ENCODE measurements around the gene ZMYND19.
"Not testable (repeated sequence)": the region's sequence is repeated elsewhere in the genome, so short reads cannot be mapped to it uniquely, and the experiment has no call there.

Gene ZMYND19

GRCh38 chr9:137631345-137632229 is 41.3 kb upstream of the ZMYND19 start:
- no peak for DNase-seq (ENCODE audit: low spot score)
- in situ Hi-C loops (cut with MboI; ENCODE audit: low sequenced_read_pairs, unreplicated experiment) = no loop called here
- no peak for TF ChIP-seq CTCF (IDR thresholded peaks at IDR 0.05; ENCODE audit: borderline replicate concordance, control extremely low read depth, extremely low read depth, insufficient read depth, missing control alignments)

GRCh38 chr9:137630679-137631078 is 40.4 kb upstream of the ZMYND19 start:
- no peak for DNase-seq (ENCODE audit: low spot score)
- TF ChIP-seq CTCF (IDR thresholded peaks at IDR 0.05; ENCODE audit: borderline replicate concordance, control extremely low read depth, extremely low read depth, insufficient read depth, missing control alignments) = no peak
- in situ Hi-C loops (cut with MboI; ENCODE audit: low sequenced_read_pairs, unreplicated experiment) = no loop called here

GRCh38 chr9:137630126-137630525 is 39.8 kb upstream of the ZMYND19 start:
- in situ Hi-C loops (cut with MboI; ENCODE audit: low sequenced_read_pairs, unreplicated experiment) = no loop called here
- DNase-seq (ENCODE audit: low spot score) = no peak
- TF ChIP-seq CTCF (IDR thresholded peaks at IDR 0.05; ENCODE audit: borderline replicate concordance, control extremely low read depth, extremely low read depth, insufficient read depth, missing control alignments) = no peak

- in situ Hi-C loops (cut with MboI; ENCODE audit: low sequenced_read_pairs, unreplicated experiment); DNase-seq (ENCODE audit: low spot score): not testable (repeated sequence)
Measured at GRCh38 chr9:137627406-137627805, 37.1 kb upstream of the ZMYND19 start.

- no peak for TF ChIP-seq CTCF (IDR thresholded peaks at IDR 0.05; ENCODE audit: borderline replicate concordance, control extremely low read depth, extremely low read depth, insufficient read depth, missing control alignments)
- in situ Hi-C loops (cut with MboI; ENCODE audit: low sequenced_read_pairs, unreplicated experiment) = no loop called here
- DNase-seq (ENCODE audit: low spot score) = no peak
Measured at GRCh38 chr9:137626464-137626863, 36.2 kb upstream of the ZMYND19 start.

GRCh38 chr9:137622211-137622610 is 31.9 kb upstream of the ZMYND19 start:
- DNase-seq (ENCODE audit: low spot score); in situ Hi-C loops (cut with MboI; ENCODE audit: low sequenced_read_pairs, unreplicated experiment): not testable (repeated sequence)

GRCh38 chr9:137621131-137621757 is 30.9 kb upstream of the ZMYND19 start:
- DNase-seq (ENCODE audit: low spot score) = no peak
- TF ChIP-seq CTCF (IDR thresholded peaks at IDR 0.05; ENCODE audit: borderline replicate concordance, control extremely low read depth, extremely low read depth, insufficient read depth, missing control alignments) = no peak
- in situ Hi-C loops (cut with MboI; ENCODE audit: low sequenced_read_pairs, unreplicated experiment) = no loop called here

Data from GM13976 (cell line).